WERI-Rb-1 (cell line): Measurements from ENCODE around the gene KDM8.
"Not testable (repeated sequence)": the region's sequence is repeated elsewhere in the genome, so short reads cannot be mapped to it uniquely, and the experiment has no call there.

Experiments used
- DNase-seq: peaks from one replicate; pipeline ENCODE4 v3.0.0-alpha.2; 2020
- H3K27ac ChIP-seq: fragments of 250-450 bp; sonication (Bioruptor Pico); 2 replicates; pipeline ENCODE4 v1.5.1; 2020; ENCODE audit warnings: mild to moderate bottlenecking, moderate library complexity
- H3K27me3 ChIP-seq: fragments of 250-450 bp; sonication (Bioruptor Pico); 2 replicates; pipeline ENCODE4 v1.5.1; 2021; ENCODE audit warnings: mild to moderate bottlenecking, low read depth, moderate library complexity; ENCODE audit not compliant: insufficient read depth, severe bottlenecking
- H3K36me3 ChIP-seq: fragments of 250-450 bp; sonication (Bioruptor Pico); 2 replicates; pipeline ENCODE4 v1.5.1; 2020; ENCODE audit warnings: mild to moderate bottlenecking, moderate library complexity
- H3K4me3 ChIP-seq: 2 replicates; pipeline ENCODE4 v1.5.1; 2011; ENCODE audit warnings: low read depth, mild to moderate bottlenecking, control low read depth, low read length
- H3K9me3 ChIP-seq: fragments of 250-450 bp; sonication (Bioruptor Pico); 2 replicates; pipeline ENCODE4 v1.5.1; 2021; ENCODE audit warnings: mild to moderate bottlenecking, moderate library complexity; ENCODE audit not compliant: severe bottlenecking
- TF ChIP-seq, protein P1 (sequence below): IDR thresholded peaks from 2 replicates; pipeline ENCODE4 v1.5.1; 2011; ENCODE audit warnings: low read depth, mild to moderate bottlenecking, control low read depth, inconsistent platforms, low read length

Gene KDM8

DNA sequence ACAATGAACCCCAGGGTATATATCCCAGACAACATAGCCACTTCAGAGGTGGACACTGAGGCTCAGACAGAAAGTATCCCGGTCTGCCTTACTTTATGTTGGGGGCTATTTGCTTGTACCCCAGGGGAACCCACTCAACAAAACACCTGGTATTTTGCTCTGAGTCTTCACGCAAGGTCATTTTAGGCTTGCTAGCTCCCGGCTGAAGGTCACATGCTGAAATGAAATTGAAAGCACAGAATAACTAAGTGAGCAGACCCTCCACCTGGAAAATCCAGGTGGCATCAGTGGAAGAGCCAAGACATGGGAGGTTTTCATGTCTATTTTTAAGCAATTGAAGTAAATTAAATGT lies 4.1 kb upstream of the KDM8 start:
- Histone ChIP-seq H3K36me3 (no peaks in the 10 kb centered on the region), H3K27ac (no peak overlapping the region), H3K4me3 (no peak overlapping the region), H3K9me3 (no peaks in the 10 kb centered on the region), H3K27me3 (no peaks in the 10 kb centered on the region)
- TF ChIP-seq, protein P1, sequence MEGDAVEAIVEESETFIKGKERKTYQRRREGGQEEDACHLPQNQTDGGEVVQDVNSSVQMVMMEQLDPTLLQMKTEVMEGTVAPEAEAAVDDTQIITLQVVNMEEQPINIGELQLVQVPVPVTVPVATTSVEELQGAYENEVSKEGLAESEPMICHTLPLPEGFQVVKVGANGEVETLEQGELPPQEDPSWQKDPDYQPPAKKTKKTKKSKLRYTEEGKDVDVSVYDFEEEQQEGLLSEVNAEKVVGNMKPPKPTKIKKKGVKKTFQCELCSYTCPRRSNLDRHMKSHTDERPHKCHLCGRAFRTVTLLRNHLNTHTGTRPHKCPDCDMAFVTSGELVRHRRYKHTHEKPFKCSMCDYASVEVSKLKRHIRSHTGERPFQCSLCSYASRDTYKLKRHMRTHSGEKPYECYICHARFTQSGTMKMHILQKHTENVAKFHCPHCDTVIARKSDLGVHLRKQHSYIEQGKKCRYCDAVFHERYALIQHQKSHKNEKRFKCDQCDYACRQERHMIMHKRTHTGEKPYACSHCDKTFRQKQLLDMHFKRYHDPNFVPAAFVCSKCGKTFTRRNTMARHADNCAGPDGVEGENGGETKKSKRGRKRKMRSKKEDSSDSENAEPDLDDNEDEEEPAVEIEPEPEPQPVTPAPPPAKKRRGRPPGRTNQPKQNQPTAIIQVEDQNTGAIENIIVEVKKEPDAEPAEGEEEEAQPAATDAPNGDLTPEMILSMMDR, result no peak
- DNase-seq, result no peak

DNA sequence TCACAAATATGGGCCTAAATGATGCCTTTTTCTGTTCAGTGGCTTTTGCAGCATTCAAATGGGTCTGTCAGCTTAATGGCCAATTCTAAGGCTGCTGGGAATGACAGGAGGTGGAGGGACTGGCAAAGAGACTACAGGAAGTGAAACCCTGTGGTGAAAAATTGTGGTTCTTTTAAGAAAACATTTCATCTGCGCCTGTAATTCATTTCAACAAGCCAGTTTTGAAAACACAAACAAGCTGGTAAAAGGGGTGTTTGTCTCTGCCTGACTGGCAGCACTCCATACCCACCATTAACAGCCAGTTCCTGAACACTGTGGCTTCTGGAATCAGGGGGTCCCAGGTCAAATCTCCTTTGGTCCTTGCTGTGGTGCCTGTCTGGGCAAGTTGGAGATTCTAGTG lies 3.6 kb upstream of the KDM8 start:
- TF ChIP-seq, protein P1, result no peak
- Histone ChIP-seq H3K4me3 (no peak overlapping the region), H3K27ac (no peak overlapping the region), H3K9me3 (no peaks in the 10 kb centered on the region), H3K27me3 (no peaks in the 10 kb centered on the region), H3K36me3 (no peaks in the 10 kb centered on the region)
- DNase-seq, result no peak

DNA sequence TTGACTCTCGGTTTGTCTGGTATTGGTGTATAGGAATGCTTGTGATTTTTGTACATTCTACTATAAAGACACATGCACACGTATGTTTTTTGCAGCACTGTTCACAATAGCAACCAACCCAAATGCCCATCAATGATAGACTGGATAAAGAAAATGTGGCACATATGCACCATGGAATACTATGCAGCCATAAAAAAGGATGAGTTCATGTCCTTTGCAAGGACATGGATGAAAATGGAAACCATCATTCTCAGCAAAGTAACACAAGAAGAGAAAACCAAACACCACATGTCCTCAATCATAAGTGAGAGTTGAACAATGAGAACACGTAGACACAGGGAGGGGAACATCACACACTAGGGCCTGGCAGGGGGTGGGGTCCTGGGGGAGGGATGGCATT lies 2.4 kb upstream of the KDM8 start:
- H3K36me3 ChIP-seq, result not testable (repeated sequence)

DNA sequence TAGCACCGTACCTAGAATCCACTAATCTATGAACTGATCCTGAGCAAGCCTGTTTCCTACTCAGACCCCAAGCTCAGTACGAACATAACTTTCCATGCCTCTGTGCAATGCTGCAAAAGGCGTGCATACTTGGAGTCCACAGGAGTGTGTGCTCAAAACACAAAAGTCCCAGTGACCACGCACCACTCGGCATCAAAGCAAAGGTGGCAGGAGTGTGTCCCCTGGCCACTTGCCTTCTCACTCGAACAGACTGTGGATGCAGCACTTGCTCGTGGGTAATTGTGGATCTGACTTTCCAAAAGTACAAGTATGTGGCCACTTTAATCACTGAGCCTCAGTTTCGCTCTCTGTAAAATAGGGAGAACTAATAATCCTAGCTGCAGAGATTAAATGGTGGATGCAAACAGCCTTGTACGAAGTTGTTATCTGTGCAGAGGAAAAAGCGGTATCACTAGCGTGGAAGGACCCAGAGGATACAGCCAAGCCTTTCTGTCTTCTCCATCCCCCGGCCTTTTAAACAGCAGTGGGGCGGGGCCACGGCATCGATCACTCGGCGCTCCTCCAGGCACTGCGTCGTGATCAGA lies 311 bp upstream of the KDM8 start:
- Histone ChIP-seq H3K27me3 (no peaks in the 10 kb centered on the region), H3K36me3 (no peaks in the 10 kb centered on the region), H3K27ac (peak overlapping the region; percentile 97), H3K4me3 (peak overlapping the region; percentile 72), H3K9me3 (no peaks in the 10 kb centered on the region)
- DNase-seq, result peak; percentile 94
- TF ChIP-seq, protein P1, result no peak

More for the DNA sequence above, 2.4 kb upstream of the KDM8 start:
- H3K27me3 ChIP-seq, H3K27ac ChIP-seq, DNase-seq, H3K9me3 ChIP-seq, H3K4me3 ChIP-seq: not testable (repeated sequence)

DNA sequence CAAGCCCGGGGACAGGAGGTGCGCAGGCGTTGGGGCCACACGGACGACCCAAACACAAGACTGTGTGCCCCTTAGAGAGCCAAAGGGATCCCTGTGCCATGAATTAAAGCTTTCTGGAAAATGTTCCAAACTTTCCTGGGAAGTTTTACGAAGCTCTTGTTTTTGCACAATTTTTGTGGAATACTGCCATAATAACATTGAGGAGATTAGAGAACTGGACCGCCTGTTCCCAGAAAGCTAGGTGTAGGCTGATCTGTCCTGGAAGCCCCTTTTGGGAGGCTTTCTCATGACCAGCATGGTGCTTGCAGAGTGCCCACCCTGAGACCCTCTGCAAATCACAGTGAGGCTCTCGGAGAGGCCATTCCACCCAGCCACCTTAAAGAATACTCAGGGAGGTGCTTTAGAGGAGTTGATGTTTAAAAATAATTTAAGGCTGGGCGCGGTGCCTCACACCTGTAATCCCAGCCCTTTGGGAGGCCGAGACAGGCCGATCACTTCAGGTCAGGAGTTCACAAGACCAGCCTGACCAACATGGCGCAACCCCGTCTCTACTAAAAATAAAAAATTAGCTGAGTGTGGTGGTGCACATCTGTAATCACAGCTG lies 1.1 kb downstream of the KDM8 start:
- TF ChIP-seq, protein P1, result no peak
- Histone ChIP-seq H3K36me3 (no peaks in the 10 kb centered on the region), H3K27ac (peak overlapping the region; percentile 97), H3K9me3 (no peaks in the 10 kb centered on the region), H3K4me3 (peak overlapping the region; percentile 72), H3K27me3 (no peaks in the 10 kb centered on the region)
- DNase-seq, result no peak

DNA sequence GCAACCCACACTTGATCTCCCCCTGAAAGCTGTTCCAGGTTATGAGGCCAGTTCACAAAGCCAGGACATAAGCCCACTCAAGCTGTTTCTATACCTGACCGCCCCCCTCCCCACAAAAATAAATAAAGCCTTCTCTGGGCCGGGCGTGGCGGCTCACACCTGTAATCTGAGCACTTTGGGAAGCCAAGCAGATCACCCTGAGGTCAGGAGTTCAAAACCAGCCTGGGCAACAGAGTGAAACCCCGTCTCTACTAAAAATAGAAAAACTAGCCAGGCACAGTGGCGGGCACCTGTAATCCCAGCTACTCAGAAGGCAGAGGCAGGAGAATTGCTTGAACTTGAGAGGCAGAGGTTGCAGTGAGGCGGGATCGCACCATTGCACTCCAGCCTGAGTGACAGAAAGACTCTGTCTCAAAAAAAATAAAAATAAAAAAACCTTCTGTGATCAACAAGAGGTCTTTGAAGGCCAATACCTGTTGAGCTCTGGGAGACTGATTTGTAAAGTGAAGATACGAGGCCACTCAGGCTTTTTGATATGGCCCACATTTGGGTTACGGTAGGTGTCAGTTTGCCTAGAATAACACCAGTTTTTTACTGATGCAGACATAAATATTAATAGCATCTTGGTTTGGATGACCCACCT lies 2.2 kb downstream of the KDM8 start:
- H3K4me3 ChIP-seq, result no peak overlapping the region
- DNase-seq, result no peak
- no peak overlapping the region for H3K27ac ChIP-seq
- H3K27me3 ChIP-seq, result no peaks in the 10 kb centered on the region
- no peaks in the 10 kb centered on the region for H3K9me3 ChIP-seq
- TF ChIP-seq, protein P1, result no peak
- peaks cover 4% of the 10 kb centered on the region for H3K36me3 ChIP-seq

DNA sequence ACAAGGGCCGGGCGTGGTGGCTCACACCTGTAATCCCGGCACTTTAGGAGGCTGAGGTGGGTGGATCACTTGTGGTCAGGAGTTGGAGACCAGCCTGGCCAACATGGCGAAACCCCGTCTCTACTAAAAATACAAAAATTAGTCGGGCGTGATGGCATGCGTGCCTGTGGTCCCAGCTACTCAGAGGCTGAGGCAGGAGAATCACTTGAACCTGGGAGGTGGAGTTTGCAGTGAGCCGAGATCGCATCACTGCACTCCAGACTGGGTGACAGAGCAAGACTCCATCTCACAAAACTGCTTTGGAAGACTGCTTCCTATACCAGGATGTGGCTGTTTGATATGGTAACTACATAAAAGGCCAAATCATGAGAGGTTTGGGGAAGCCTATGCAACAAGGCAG lies 3.8 kb downstream of the KDM8 start:
- not testable (repeated sequence) for H3K4me3 ChIP-seq, H3K9me3 ChIP-seq, H3K36me3 ChIP-seq, H3K27me3 ChIP-seq, DNase-seq, H3K27ac ChIP-seq
